GM12874 (cell line): ENCODE data around the gene FLNB.
A peak's percentile ranks its signal among the peaks of the same experiment; 100 is the strongest.

Source experiments
- TF ChIP-seq, protein P1 (sequence below): IDR thresholded peaks from 2 replicates; pipeline ENCODE4 v1.5.1; 2011; ENCODE audit warnings: low read depth, mild to moderate bottlenecking, control low read depth, low read length, moderate library complexity; ENCODE audit not compliant: insufficient read depth

The FLNB gene

DNA sequence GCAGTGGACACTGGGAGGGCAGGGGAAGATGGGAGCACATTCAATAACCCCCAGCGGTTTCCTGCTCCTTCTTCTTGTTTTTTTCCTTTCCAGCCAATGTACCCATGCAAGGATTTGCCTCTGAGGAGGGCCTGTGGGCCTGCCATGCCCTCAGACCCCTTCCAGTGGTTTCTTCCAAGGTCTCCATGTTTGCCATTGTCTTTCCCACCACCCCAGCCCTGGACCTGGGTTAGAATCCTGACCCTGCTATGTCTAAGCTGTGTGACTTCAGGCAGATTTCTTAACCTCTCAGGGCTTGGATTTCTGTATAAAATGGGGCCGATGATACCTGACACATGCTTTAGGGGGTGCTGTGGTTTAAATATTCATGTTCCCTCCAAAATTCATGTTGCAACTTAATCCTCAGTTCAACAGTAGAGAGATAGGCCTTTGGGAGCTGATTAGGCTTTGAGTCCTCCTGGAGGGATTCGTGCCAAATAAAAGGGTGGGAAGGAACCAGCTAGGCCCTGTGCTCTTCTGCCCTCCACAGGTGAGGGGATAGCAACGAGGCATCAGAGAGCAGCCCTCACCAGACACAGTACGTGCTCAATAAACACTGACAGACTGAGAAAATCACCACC is 46.3 kb upstream of the FLNB start:
- TF ChIP-seq, protein P1, sequence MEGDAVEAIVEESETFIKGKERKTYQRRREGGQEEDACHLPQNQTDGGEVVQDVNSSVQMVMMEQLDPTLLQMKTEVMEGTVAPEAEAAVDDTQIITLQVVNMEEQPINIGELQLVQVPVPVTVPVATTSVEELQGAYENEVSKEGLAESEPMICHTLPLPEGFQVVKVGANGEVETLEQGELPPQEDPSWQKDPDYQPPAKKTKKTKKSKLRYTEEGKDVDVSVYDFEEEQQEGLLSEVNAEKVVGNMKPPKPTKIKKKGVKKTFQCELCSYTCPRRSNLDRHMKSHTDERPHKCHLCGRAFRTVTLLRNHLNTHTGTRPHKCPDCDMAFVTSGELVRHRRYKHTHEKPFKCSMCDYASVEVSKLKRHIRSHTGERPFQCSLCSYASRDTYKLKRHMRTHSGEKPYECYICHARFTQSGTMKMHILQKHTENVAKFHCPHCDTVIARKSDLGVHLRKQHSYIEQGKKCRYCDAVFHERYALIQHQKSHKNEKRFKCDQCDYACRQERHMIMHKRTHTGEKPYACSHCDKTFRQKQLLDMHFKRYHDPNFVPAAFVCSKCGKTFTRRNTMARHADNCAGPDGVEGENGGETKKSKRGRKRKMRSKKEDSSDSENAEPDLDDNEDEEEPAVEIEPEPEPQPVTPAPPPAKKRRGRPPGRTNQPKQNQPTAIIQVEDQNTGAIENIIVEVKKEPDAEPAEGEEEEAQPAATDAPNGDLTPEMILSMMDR: peak; percentile 27; the same call in 1 of the 2 replicates

DNA sequence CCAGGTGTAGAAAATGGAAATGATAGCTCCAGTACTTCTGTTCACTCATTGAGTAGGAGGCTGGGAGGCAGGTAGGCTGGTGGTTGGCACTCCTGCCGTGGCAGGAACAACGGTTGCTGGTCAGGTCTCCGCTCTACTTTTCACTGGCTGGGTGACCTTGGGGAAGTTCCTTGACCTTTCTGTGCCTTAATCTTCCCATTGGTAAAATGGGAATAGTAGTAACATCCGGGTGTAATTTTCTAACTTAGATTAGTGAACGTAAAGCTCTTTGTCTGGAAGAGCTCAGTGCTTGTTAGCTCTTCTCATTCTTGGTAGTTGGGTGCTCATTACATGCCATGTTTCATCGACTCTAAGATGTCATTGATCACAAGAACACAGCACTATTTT is 45.8 kb upstream of the FLNB start:
- TF ChIP-seq, protein P1: no peak

DNA sequence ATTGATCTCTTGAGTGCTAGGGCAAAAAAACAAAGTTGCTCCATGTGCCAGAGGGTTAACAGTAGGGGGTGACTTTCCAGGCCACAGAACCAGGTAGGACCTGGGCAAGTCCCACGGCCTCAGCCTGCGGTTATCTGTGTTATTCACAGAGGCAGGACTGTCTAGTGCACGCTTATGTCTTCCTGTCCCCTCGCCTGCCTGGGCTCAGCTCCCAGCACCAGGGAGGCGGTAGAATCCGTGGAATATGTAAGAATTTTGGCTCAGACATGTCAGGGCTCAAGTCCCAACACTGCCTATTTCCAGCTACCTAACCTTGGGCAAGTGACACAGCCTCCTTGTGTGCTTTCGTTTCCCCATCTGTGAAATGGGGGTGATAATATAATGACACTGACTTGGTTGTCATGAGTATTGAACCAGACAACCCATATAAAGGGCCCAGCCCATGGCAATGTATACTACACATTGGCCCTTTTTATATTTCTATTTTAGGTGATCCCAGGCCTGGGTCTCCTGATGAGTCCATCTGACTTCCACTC is 44.3 kb upstream of the FLNB start:
- TF ChIP-seq, protein P1: no peak

DNA sequence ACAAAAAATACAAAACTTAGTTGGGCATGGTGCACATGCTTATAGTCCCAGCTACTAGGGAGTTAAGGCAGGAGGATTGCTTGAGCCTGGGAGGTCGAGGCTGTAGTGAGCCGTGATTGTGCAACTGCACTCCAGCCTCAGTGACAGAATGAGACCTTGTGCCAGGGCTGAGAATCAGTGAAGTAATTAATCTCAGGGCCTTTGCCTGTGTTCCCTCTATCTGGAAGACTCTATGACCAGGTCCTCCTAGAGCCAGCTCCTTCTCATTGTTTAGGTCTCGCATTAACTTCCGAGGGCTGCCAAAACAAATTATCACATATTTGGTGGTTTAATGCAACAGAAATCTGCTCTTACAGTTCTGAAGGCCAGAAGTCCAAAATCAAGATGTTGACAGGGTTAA is 41.4 kb upstream of the FLNB start:
- TF ChIP-seq, protein P1: no peak

DNA sequence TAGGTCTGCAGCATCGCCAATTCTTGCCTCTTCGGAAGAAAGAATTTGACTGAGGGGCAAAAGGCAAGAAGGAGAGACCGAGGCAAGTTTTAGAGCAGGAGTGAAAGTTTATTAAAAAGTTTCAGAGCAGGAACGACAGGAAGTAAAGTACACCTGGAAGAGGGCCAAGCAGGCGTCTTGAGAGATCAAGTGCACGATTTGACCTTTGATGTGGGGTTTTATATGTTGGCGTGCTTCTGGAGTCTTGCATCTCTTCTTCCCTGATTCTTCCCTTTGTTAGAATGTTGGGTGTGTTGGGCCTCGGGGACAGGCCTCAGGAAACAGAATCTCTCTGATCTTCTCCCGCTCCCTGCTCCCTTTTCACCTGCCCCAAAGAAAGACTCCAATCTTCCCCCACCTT is 40.6 kb upstream of the FLNB start:
- TF ChIP-seq, protein P1: no peak

DNA sequence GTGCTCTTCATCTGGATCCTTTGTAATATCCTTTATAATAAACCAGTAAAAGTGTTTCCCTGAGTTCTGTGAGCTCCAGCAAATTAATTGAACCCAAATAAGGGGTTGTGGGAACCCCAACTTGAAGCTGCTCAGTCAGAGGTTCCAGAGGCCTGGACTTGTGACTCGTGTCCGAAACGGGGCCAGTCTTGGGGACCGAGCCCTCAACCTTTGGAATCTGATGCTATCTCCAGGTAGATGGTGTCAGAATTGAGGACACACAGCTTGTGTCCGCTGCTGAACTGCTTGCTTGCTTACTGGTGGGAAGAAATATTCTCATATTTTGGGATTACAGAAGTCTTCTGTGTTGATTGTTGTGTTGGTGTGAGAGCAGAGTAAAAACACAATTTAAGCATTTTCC is 39.7 kb upstream of the FLNB start:
- TF ChIP-seq, protein P1: no peak

DNA sequence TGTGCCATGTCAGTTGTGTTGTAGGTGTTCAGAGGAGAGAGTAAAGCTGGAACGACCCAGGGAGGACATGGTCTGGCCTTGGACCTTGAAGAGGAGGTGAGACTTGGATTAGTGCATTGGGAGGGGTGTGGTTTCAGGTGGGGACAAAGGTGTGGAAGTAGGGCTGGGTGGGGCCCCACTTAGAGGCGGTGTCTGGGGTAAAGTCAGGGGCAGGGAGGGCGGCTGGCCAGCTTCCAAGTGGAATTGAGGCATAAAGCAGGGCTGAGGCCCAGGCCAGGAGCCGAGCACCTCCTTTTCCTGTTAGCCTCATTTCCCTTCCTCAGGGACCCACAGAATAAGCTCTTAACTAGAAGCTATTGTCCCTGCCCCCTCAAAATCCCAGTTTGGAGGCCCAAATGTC is 36.2 kb upstream of the FLNB start:
- TF ChIP-seq, protein P1: no peak
